Adrenal gland (tissue), 5 donors: ENCODE results near the gene NPHS2.

Source experiments
- POLR2A ChIP-seq, 2 donors: fragments of 450-650 bp; IDR thresholded peaks; one replicate each; pipeline ENCODE4 v1.6.1; 2017; ENCODE audit warnings: antibody characterized with exemption in 2 of 2, mild to moderate bottlenecking in 2 of 2, moderate library complexity in 1 of 2
- TF ChIP-seq, protein P1 (sequence below), 6 experiments: fragments of 450-650 bp in 4 of 6; fragments of 200-600 bp in 2 of 6; sonication (generic) in 1 of 6; IDR thresholded peaks; 1 replicate in 5 of 6; 2 replicates in 1 of 6; pipeline versions ENCODE4 v1.5.1 to v1.8.0; 2016 to 2021; ENCODE audit warnings: antibody characterized with exemption in 6 of 6, mild to moderate bottlenecking in 2 of 6, moderate library complexity in 1 of 6
- donor health status: DM: no; HTN: no; CAD: no.

DNA sequence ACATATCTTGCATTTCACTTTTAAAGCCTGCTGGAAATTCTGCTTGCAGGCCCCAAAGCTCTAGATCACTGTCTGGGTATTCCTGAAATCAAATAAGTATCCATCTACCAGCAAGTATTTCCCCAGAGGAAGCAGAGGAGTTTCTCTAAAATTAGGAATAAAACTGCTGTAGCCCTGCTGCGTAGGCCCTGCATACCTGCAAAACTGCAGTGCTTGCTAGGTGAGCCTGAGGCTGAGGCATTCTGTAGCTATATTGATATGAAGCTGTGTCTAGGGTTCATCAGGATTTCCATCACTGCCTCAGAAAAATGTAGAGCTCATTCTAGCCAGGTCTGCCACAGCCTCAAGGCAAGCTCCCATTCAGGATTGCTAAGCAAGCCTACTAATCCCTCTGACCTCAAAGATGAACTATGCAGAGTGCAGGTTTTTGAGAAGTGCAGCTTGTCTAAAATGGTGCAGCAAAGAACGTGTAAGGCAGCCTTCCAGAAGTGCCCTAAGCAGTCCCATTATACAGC lies 28.7 kb downstream of the NPHS2 start:
- TF ChIP-seq, protein P1, sequence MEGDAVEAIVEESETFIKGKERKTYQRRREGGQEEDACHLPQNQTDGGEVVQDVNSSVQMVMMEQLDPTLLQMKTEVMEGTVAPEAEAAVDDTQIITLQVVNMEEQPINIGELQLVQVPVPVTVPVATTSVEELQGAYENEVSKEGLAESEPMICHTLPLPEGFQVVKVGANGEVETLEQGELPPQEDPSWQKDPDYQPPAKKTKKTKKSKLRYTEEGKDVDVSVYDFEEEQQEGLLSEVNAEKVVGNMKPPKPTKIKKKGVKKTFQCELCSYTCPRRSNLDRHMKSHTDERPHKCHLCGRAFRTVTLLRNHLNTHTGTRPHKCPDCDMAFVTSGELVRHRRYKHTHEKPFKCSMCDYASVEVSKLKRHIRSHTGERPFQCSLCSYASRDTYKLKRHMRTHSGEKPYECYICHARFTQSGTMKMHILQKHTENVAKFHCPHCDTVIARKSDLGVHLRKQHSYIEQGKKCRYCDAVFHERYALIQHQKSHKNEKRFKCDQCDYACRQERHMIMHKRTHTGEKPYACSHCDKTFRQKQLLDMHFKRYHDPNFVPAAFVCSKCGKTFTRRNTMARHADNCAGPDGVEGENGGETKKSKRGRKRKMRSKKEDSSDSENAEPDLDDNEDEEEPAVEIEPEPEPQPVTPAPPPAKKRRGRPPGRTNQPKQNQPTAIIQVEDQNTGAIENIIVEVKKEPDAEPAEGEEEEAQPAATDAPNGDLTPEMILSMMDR (IDR thresholded peaks at IDR 0.05) = no peak
- no peak for TF ChIP-seq POLR2A (IDR thresholded peaks at IDR 0.05)
